ENCODE data around the gene RAB11FIP2.

DNA sequence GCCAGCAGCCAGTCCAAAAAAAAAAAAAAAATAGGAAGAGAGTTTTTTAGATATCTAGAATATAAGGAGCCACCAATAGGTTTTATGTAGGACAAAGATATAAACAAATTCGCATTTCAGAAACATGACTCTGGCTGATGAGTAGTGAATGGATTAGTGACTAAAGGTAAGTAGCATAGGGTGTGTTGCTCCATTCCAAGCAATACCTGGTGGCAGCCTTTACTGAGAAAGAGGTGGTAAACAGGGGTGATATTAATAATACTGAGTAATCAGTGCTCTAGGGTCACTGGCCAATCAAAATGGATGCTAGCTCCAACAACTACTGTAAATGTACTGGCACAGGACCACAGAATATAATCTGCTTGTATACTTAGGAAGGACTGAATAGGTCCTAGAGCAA, 45.5 kb upstream of the RAB11FIP2 start:
- TF ChIP-seq CREB1 (IDR thresholded peaks at IDR 0.05) (no peak), RNF2 (IDR thresholded peaks at IDR 0.05; ENCODE audit: borderline replicate concordance, low read depth, low read length, missing control alignments, poor library complexity, severe bottlenecking) (no peak), JUN (IDR thresholded peaks at IDR 0.05; ENCODE audit: low read depth, low read length) (no peak), TAF7 (optimal IDR thresholded peaks at IDR 0.05; ENCODE audit: borderline replicate concordance, low read depth, low read length) (no peak), PHF8 (conservative IDR thresholded peaks at IDR 0.05; ENCODE audit: low read depth, low read length) (no peak), POU5F1 (IDR thresholded peaks at IDR 0.05; ENCODE audit: low read depth, low read length) (no peak), POLR2A (IDR thresholded peaks at IDR 0.05; ENCODE audit: control extremely low read depth in 1 of 2, low read depth in 2 of 2, low read length in 2 of 2) (no peak)
- TF ChIP-seq, protein P1, sequence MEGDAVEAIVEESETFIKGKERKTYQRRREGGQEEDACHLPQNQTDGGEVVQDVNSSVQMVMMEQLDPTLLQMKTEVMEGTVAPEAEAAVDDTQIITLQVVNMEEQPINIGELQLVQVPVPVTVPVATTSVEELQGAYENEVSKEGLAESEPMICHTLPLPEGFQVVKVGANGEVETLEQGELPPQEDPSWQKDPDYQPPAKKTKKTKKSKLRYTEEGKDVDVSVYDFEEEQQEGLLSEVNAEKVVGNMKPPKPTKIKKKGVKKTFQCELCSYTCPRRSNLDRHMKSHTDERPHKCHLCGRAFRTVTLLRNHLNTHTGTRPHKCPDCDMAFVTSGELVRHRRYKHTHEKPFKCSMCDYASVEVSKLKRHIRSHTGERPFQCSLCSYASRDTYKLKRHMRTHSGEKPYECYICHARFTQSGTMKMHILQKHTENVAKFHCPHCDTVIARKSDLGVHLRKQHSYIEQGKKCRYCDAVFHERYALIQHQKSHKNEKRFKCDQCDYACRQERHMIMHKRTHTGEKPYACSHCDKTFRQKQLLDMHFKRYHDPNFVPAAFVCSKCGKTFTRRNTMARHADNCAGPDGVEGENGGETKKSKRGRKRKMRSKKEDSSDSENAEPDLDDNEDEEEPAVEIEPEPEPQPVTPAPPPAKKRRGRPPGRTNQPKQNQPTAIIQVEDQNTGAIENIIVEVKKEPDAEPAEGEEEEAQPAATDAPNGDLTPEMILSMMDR (IDR thresholded peaks at IDR 0.05; ENCODE audit: control extremely low read depth in 1 of 3, insufficient read depth in 1 of 3, low read depth in 1 of 3, low read length in 3 of 3) = no peak
